Glomerular visceral epithelial cell (primary cell): ENCODE data around the gene BASP1.
"Not testable (repeated sequence)": the region's sequence is repeated elsewhere in the genome, so short reads cannot be mapped to it uniquely, and the experiment has no call there.

Source experiments
- DNase-seq: peaks from one replicate; pipeline ENCODE4 v3.0.0-alpha.2; 2016; ENCODE audit errors: extremely low spot score

Gene BASP1

DNA sequence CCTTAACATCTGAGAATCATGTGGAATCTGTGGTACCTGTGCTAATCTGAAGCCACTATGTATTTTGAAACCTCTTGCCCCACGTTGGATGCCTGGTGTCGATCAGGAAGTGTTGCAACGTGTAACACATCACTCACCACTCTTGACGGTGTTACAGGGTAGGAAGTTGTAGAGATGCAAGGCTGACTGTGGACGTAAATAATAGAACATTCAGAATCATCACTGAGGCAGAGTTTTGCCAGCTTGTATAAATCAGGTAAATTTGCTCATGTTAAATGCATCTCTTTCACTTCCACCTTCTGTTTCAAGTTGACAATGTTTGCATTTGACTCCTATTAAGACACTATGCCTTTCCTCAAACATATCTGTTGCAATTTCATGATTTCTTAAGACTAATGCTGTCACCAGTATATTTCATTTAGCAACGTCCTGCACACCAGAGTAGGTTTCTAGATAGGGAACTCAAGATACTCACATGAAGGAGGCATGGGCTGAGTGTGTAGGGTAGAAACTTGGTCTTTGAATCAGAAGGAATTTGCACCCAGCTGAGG lies 38.1 kb downstream of the BASP1 start:
- no peak for DNase-seq

DNA sequence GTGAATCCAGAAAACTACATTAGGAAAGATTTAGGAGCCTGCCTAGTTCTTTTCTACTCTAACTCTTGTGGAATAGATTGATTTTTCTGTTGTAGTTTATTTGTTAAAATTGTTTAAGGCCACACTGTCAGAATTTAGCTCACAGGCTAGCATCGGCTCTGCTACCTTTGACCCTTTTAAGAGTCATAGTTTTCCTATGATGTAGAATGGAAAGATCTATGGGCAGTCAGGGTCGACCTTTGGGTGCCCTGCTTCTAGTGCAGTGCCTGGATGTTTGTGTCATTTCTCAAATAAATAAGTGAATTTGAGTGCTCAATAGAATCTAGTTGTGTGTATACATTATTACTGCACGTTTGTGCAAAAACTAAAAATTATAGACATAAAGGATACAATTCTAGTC lies 38.7 kb downstream of the BASP1 start:
- no peak for DNase-seq

DNA sequence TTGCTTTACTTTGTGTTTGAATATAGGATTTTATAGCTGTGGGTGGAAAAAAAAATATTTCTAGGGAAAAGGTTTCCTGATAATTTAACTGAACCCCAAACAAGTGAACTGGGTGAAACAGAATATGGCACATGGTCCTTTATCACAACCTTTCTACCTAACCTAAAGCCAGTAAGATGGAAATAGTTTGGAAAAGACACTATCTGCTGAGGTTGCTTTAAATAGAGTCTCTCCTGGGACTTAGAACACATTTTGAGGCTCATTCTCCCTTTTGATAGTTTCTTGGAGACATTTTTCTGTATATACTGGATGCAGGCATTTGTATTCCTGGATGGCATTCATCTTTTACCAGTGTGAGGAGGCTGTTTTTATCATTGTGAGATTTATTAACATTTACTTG lies 39.4 kb downstream of the BASP1 start:
- DNase-seq, result no peak

DNA sequence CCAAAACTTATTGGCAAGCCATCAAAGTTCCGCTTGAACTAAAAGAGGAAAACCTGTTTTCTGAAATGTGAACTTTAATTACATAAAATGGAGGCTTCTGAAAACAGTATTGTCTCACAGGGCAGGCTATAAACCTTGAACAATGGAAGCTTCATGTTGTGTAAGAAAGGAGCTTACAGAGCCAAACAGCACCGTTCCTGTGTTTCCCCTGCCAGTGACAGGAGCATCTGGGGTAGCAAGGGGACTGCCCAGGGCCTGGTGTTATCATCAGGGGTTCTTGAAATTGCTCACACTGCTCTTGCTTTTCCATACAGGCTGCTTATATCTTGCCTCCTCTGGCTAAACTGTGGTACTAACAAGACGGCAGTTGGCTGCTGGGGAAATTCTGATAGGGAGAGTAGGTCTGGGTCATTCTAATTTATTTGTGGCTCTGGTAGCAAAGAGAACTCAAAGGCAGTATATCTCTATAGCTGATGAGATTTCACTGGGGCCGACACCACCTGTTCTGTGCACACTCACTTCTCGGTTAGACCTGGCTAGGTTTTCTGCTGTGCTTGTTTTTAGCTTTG lies 40.4 kb downstream of the BASP1 start:
- no peak for DNase-seq

DNA sequence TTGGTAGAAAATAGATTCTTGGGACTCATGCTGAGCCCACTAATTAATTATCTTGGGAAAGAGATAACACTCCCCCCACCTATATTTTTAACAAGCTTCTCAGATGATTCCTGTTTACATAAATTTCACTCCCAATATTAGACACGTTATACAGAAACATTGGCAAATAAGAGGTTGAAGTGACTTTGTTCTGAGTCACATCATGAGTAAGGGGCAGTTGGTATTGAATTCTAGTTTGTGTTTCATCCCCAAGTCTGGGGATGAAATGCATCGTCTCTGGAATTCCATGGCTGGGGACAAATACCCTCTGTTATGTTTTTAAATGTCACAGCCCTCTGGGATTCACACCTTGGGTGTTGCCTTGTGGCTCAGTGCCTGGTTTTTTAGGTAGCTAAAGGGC lies 41.0 kb downstream of the BASP1 start:
- DNase-seq, result no peak

DNA sequence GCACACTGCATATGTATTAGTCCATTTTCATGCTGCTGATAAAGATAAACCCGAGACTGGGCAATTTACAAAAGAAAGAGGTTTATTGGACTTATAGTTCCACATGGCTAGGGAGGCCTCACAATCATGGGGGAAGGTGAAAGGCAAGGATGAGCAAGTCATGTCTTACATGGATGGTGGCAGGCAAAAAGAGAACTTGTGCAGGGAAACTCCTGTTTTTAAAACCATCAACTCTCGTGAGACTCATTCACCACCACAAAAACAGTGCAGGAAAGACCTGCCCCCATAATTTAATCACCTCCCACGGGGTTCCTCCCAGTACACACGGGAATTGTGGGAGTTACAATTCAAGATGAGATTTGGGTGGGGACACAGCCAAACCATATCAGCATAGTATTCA lies 41.6 kb downstream of the BASP1 start:
- not testable (repeated sequence) for DNase-seq

DNA sequence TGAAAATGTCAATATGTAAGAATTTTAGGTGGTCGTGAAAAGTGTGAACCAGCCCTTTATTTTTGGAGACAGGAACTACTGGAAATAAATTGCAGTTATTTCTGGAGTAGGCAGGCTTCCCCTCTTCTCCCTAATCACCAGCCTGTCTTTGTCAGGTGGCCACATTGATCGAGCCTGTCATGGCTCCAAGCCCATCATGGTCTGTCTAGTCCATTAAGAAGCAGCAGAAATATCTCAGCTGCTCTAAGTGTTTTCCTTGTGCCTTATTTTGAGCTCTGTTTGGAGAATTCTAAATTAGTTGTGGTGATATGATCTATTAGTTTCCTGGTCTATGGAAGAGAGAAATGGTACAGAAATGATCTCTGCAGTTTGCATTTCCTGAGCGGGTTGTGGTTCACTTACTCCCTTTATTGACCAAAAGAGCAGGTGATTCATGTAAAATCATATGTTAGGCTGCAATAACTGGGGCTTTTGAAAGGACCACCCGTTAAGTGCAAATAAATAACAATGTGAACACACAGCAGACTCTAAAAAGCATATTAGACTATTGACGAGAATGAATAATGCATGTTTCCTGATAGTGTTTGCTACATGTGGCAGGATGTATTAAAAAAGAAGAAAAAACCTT lies 42.3 kb downstream of the BASP1 start:
- DNase-seq, result no peak

DNA sequence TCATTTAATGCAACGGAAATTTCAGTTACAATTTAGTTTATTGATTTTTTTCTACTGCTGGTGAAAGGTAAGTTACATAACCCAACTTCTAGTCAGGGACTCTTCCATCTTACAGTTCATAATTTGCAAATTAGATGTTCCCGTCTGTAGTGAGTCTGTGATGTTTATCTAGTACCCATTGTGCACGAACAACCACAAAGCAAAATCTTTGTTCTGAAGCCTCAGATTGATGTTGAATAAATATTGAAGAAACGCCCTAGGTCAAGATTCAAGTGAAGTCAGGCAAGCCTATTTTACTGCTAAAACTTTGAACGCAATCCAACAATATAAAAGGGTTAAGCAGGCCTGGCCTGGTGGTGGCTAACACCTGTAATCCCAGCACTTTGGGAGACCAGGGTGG lies 43.1 kb downstream of the BASP1 start:
- no peak for DNase-seq

DNA sequence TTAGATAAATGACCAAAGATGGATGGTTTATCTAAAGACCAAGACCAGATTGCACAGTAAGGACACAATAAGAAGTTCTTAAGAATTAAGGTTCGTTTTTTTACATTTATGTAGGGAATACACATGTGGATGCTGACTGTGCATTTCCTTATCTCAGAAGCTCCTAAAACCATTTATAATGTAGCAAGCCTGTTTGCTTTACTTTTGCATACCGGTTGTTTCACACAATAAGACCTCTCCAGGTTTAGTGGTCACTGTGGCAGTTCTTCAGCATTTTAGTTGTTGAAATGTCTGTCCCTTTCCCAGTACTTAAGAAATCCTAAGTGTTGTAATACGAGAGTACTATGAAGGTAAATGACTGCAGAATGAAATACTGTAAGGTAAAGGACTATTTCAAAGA lies 43.6 kb downstream of the BASP1 start:
- no peak for DNase-seq

DNA sequence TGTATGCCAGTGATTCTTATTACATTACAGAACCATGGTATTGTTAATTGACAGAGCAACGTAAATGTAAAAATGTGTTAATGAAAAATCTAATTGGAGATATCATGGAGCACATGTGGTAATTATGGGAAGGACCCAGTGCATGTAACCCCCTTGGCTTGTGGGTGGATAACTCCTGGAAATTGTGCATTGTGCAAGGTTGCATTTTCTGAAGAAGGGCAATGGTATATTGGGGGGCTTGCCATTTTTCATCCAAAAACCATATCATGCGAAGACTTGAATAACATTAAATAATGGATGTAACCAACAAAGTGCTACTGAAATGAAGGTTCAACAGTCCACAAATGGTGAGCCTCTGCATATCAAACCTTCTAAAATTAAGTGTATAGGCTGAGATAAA lies 47.6 kb downstream of the BASP1 start:
- DNase-seq, result no peak

DNA sequence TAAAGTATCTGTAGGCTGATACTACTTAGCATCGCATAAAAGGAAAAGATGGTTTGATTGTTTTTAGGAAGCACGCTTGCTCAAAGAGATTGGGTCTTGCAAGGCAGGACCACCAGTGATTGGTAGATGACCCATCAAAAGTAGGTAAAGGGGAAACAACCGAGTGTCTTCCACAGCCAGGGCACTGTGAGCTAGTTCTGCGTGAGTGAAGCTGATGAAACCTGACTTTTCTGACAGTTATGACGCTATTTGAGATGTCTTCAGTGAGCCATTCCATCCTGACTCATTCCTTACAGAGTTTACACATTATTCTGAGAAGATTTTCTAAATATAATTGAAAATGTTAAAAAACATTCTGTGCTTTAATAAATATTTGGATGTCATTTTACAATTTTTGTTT lies 49.7 kb downstream of the BASP1 start:
- no peak for DNase-seq

DNA sequence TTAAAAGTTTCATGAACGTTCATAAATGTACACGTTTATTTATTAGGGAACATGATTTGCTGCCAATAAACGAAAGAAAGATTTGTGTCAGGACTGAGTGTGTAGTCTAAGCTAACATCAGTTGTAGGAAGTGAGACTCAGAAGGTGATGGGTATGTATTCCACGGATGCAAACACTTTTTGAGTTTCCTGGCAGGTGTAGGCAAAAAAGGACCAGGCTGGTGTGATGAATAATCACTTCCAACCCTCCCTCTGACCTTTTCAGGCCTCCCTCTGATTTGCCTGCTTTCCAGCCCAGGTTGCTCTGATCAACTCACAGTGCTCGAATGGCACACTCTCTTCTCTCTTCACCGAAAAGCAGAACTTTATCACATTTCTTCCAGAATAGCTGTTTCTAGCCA lies 51.8 kb downstream of the BASP1 start:
- DNase-seq, result no peak

DNA sequence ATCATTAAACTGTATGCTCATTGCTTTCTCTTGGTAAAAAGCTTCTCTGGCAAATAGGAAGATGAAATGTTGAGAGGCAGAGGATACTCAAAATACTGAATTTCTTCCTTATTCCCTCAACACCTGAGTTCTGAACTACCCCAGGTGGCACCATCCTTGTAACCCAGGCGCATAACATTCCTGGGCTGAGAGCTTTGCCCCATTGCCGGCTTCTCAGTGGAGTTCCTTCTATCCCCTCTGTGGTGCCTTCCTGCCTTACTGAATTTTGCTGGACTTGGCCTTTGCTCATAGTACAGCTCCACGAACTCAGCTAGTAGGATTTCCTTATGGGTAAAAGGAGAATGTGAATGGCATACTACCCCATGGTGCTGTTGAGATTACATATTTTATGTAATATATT lies 54.7 kb downstream of the BASP1 start:
- no peak for DNase-seq

DNA sequence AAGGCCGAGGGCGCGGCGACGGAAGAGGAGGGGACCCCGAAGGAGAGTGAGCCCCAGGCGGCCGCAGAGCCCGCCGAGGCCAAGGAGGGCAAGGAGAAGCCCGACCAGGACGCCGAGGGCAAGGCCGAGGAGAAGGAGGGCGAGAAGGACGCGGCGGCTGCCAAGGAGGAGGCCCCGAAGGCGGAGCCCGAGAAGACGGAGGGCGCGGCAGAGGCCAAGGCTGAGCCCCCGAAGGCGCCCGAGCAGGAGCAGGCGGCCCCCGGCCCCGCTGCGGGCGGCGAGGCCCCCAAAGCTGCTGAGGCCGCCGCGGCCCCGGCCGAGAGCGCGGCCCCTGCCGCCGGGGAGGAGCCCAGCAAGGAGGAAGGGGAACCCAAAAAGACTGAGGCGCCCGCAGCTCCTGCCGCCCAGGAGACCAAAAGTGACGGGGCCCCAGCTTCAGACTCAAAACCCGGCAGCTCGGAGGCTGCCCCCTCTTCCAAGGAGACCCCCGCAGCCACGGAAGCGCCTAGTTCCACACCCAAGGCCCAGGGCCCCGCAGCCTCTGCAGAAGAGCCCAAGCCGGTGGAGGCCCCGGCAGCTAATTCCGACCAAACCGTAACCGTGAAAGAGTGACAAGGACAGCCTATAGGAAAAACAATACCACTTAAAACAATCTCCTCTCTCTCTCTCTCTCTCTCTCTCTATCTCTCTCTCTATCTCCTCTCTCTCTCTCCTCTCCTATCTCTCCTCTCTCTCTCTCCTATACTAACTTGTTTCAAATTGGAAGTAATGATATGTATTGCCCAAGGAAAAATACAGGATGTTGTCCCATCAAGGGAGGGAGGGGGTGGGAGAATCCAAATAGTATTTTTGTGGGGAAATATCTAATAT lies 58.1 kb downstream of the BASP1 start:
- DNase-seq, result no peak

DNA sequence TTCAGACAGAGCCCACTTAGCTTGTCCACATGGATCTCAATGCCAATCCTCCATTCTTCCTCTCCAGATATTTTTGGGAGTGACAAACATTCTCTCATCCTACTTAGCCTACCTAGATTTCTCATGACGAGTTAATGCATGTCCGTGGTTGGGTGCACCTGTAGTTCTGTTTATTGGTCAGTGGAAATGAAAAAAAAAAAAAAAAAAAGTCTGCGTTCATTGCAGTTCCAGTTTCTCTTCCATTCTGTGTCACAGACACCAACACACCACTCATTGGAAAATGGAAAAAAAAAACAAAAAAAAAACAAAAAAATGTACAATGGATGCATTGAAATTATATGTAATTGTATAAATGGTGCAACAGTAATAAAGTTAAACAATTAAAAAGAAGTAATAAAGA lies 59.0 kb downstream of the BASP1 start:
- no peak for DNase-seq

DNA sequence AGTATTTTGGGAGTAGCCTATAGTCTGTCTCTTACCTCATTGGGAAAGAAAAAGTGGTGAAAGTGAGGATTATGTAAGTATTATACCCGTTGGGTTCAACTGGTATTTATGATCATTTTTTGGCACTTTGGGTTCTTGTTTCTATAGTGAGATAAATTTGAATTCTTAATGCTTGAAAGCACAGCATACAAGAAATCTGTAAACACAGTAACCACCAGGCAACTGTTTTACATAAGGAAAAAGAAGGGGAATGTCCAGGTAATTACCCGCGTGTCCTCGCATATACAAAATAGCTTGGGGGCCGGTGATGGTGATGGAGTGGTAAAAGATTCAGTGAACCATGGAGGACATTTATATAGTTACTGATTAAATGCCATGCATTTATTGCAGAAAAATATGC lies 60.5 kb downstream of the BASP1 start:
- peak; percentile 15 for DNase-seq

DNA sequence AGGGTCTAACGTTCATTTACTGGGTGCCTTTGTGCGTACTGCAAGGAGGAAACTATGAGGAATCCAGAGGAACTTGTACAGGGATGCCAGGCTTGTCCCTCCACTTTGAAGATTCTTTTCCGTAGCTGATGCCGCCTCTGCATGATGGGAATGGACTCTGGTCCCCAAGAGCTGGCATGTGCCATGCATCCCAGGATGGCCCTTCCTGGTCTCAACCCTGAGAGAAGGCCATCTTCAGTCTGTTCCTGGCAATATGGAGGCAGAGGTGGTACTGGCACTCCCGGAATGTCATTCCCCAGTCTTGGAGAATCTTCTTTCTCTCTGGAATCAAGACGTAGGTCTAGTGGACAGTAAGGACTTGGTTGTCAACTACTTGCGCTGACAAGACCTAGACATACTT lies 61.5 kb downstream of the BASP1 start:
- no peak for DNase-seq

DNA sequence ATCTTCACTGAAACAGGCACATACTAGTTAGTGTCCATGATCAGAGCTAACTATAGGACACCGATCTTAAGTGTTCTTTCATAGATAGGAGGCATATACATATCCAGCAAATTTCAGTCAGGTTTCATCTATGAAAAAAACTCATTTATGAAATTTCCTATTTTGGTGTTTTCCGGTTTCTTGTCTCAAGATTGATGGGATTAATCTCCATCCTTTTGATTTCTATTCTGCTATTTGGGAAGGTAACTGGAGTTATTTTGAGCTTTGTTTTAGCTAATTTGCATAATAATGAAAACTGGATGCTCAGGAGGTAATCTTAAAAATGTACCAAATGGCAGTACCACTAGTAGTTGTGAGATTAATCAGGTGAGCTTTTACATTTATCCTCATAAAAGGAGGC lies 62.1 kb downstream of the BASP1 start:
- no peak for DNase-seq

DNA sequence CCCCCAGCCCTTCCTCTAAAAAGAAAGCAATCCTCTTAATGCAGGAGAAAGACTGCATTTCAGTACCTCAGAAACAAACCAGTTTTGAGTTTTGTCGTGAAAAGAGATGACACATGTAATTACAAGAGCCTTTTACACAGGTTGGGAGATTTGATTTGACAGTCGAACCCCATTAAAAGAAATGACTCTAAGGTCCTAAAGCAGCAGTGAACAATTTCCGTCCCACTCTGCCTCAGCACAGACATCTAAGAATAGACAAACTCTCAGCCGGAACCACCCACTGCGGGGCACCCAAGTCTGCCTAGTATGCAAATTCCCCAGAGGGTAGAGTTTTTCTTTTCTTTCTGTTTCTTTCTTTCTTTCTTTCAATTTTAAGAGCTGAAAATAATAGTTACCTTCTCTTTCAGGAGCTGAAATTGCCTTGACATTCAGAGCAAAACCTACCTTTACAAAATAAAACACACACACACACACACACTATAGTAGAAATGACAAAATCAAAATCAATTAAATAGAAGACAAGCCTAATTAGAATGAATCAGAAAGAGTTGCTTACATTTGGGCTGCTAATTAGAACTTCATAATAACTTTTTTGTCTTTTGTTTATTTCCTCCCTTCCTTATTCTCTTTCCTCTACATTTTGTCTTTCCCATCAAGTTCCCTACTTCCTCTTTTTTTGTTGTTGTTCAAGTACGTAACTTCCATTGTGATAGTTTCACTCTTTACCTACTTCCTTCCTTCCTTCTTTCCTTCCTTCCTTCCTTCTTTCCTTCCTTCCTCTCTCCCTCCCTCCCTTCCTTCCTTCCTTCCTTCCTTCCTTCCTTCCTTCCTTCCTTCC lies 65.1 kb downstream of the BASP1 start:
- DNase-seq, result peak; percentile 12

DNA sequence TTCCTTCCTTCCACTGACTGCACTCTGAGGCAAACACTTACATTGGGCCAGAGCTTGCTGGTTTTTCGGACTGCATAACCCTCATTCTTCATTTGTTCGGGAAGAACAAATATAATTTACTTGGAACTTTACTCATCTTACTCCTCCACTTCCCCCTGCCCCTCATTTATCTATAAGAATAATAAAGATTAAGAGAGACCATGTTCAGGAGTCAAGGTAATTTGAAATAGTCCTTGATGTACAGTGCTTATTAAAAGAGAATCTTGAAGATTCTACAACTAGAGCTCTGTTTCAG lies 65.6 kb downstream of the BASP1 start:
- DNase-seq, result no peak

DNA sequence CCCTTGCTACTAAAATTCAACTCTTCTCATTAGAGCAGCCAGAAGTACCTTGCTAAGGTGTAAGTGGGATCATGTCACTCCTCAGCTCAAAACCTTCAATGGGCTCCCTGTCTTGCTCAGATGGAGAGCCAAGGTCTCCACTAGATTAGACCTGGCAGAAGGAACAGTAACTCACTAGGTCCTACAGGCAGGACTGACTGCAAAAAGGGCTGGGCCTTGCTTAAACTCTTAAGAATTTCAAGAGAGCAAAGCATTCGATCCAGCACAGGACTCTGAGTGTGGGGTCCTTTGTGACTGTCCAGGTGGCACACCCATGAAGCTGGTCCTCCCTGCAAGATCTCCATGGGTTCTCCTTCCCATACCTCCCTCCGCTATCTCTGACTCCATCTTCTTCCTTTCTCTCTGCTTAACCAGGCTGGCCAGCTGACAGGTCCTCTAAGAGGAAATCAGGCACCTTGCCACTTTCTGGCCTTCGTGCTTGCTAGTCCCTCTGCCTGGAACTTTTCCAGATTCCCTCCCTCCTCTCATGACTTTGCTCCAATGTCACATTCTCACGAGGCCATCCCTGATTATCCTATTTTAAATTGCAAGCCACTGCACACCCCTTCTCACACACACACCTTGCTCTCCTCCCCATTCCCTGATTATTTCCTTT lies 70.2 kb downstream of the BASP1 start:
- DNase-seq, result no peak

DNA sequence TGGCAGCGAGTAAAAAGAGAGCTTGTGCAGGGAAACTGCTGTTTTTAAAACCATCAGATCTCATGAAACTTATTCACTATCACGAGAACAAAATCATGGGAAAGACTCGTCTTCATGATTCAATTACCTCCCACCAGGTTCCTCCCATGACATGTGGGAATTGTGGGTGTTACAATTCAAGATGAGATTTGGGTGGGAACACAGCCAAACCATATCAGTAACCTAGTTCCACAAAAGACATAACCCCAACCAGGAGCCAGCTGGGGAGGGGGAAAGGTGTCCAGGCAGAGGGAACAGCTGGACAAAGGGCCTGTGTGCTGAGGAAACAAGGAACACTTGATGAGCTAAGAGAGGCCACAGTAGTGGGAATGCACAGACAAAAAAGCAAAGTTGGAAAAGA lies 71.1 kb downstream of the BASP1 start:
- DNase-seq, result no peak
